Upper lobe of left lung (tissue), 6 donors: ENCODE data around the gene ZMYND8. TPM values are rescaled to one million over a fixed set of nuclear protein-coding genes. Genes with fewer than 3 reads are reported as not detected.

Source experiments
- ATAC-seq, 2 donors: fragments of 200-7000 bp; cut with Tn5 transposase; one replicate each; pipeline ENCODE4 v1.9.1; 2022; ENCODE audit warnings: mild to moderate bottlenecking in 2 of 2, moderate library complexity in 2 of 2; ENCODE audit not compliant: low FRiP score in 2 of 2
- DNase-seq, 2 donors: peaks; one replicate each; pipeline ENCODE4 v3.0.0-alpha.2; 2019 to 2020
- H3K27ac ChIP-seq, 4 donors: fragments of 200-600 bp; sonication (generic); one replicate each; pipeline ENCODE4 v1.5.1; 2016 to 2019
- H3K27me3 ChIP-seq, 4 donors: fragments of 200-600 bp; sonication (generic); one replicate each; pipeline ENCODE4 v1.5.1; 2017 to 2019
- H3K36me3 ChIP-seq, 4 donors: fragments of 200-600 bp; sonication (generic); one replicate each; pipeline ENCODE4 v1.5.1; 2016 to 2019
- H3K4me1 ChIP-seq, 4 donors: fragments of 200-600 bp; sonication (generic); one replicate each; pipeline ENCODE4 v1.5.1; 2018 to 2019
- H3K4me3 ChIP-seq, 4 donors: fragments of 200-600 bp; sonication (generic); one replicate each; pipeline ENCODE4 v1.5.1; 2017 to 2019; ENCODE audit warnings: mild to moderate bottlenecking in 2 of 4, moderate library complexity in 1 of 4
- H3K9me3 ChIP-seq, 4 donors: fragments of 200-600 bp; sonication (generic); one replicate each; pipeline ENCODE4 v1.5.1; 2018 to 2019
- CTCF ChIP-seq, 6 experiments: fragments of 450-650 bp in 4 of 6; fragments of 200-600 bp in 2 of 6; sonication (generic) in 2 of 6; IDR thresholded peaks; one replicate each; pipeline ENCODE4 v1.5.1; 2016 to 2019; ENCODE audit warnings: antibody characterized with exemption in 6 of 6
- EP300 ChIP-seq, 4 donors: sonication (generic); formaldehyde crosslinking; IDR thresholded peaks; one replicate each; pipeline ENCODE4 v1.5.1; 2017; ENCODE audit warnings: antibody characterized with exemption in 4 of 4, control low read depth in 2 of 4
- POLR2A ChIP-seq, 4 donors: fragments of 450-650 bp; IDR thresholded peaks; one replicate each; pipeline ENCODE4 v1.5.1; 2016 to 2017; ENCODE audit warnings: antibody characterized with exemption in 4 of 4, mild to moderate bottlenecking in 2 of 4
- POLR2AphosphoS5 ChIP-seq, 2 donors: sonication (generic); formaldehyde crosslinking; IDR thresholded peaks; one replicate each; pipeline ENCODE4 v1.5.1; 2017; ENCODE audit warnings: antibody characterized with exemption in 2 of 2
- WGBS, 2 donors: methylation state at CpG; one replicate each; pipeline ENCODE4 v1.1.5; 2017 to 2018; 5-methylcytosine and 5-hydroxymethylcytosine counted together
- total RNA-seq, 6 donors: library from RNA; depleted of rRNA in 4 of 6; stranded (reverse); fragments of >200 nt in 4 of 6; gene quantifications; one replicate each; pipeline versions ENCODE4 v1.1.0 to v1.2.1, GENCODE V29; 2016 to 2021
- donor health status: DM: no; HTN: no; CAD: no; lungs with moderate emphysema.
- donor health status: DM: no; HTN: yes; CAD: no; lungs with severe emphysema.

The ZMYND8 gene
- total RNA-seq, 6 donors from 2014 or later, result 24.6 to 120 (median 51.8) TPM

DNA sequence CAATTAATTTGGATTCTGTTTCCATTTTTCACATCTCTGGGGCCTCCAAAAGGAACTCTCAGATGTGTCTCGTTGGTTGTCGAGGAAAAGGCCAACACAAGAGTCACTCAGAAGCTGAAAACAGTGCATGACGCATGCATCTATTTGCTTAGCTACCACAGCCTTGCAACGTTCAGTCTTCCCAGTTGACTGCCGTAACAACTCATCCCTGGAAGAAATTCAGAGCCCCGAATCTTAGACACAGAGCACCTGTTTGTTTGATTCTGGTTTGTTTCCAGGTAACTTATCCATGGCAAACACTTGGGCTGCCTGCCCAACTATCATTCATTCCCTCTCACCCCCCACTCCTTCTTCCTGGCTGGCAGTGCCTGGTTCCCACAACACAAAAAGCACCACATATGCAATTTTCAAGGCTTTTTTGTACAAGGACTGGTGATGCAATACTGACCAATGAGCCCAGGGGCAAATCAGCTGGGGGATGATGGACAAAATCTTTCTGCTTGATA is 60.5 kb downstream of the ZMYND8 start:
- Histone ChIP-seq H3K27ac (peak overlapping the region in 3 of 4 donors; percentile 33 to 46 (median 44)), H3K4me1 (peaks cover 0 to 7% (median 5%) of the 10 kb centered on the region in 4 donors), H3K27me3 (no peaks in the 10 kb centered on the region), H3K9me3 (no peaks in the 10 kb centered on the region), H3K36me3 (peaks cover 13 to 73% (median 45%) of the 10 kb centered on the region in 4 donors), H3K4me3 (no peak overlapping the region)
- TF ChIP-seq EP300 (IDR thresholded peaks at IDR 0.05) (peak in 1 of 4 donors; percentile 5), POLR2A (IDR thresholded peaks at IDR 0.05) (no peak), POLR2AphosphoS5 (IDR thresholded peaks at IDR 0.05) (peak in 1 of 2 donors; percentile 22)
- DNase-seq (peak in 1 of 2 donors; percentile 69), ATAC-seq (peak; percentile 14 to 83)
- 59 to 68% methylated on average over 6 of the region's 6 CpGs for WGBS, 2 donors

DNA sequence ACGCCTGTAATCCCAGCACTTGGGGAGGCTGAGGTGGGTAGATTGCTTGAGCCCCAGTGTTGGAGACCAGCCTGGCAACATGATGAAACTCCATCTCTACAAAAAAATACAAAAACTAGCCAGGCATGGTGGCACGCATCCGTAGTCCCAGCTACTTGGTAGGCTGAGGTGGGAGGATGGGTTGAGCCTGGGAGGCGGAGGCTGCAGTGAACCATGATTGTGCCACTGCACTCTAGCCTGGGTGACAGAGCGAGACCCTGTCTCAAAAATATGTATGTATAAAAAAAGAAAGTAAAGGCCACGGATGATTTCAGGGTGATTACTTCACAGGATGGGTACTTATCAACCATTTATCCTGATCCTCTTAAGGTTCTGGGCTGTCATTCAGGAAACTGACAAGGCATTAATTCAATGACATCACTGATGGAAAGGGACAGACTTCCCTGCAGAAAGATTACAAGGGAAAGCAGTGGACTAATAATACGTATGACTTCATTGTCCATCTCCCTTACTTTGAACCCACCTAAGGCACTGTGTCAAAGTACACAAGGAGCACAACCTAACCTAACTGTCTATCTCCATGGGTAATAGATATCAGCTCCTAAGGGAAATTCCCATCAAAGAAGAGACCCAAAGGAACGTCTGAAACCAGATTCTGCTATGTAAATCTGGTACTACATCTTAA is 61.2 kb downstream of the ZMYND8 start:
- Histone ChIP-seq H3K4me3 (no peak overlapping the region), H3K9me3 (no peaks in the 10 kb centered on the region), H3K27me3 (no peaks in the 10 kb centered on the region), H3K36me3 (peaks cover 13 to 79% (median 49%) of the 10 kb centered on the region in 4 donors), H3K27ac (peak overlapping the region in 3 of 4 donors; percentile 33 to 46 (median 35)), H3K4me1 (peaks cover 0 to 7% (median 5%) of the 10 kb centered on the region in 4 donors)
- WGBS, 2 donors, result 89 to 91% methylated on average over 8 of the region's 8 CpGs
- no peak for TF ChIP-seq POLR2A (IDR thresholded peaks at IDR 0.05)
- TF ChIP-seq POLR2AphosphoS5 (IDR thresholded peaks at IDR 0.05), result no peak
- TF ChIP-seq EP300 (IDR thresholded peaks at IDR 0.05), result no peak
- TF ChIP-seq CTCF (IDR thresholded peaks at IDR 0.05), result no peak
- DNase-seq (no peak), ATAC-seq (no peak)

DNA sequence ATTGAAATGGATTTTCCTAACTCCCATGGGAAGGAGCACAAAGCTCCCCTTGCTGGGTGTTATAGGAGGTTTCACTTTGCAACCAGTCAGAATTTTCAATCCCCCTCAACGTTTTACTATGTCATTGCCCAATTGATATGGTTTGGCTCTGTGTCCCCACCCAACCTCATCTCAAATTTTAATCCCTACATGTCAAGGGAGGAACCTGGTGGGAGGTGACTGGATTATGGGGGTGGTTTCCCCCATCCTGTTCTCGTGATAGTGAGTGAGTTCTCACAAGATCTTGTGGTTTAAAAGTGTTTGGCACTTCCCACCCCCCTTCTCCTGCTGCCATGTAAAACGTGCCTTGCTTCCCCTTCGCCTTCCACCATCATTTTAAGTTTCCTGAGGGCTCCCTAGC is 62.9 kb downstream of the ZMYND8 start:
- Histone ChIP-seq H3K4me1 (peaks cover 0 to 7% (median 5%) of the 10 kb centered on the region in 4 donors), H3K27me3 (no peaks in the 10 kb centered on the region), H3K9me3 (no peaks in the 10 kb centered on the region), H3K36me3 (peaks cover 20 to 92% (median 55%) of the 10 kb centered on the region in 4 donors), H3K27ac (peak overlapping the region in 1 of 4 donors; percentile 30), H3K4me3 (no peak overlapping the region)
- 53 to 70% methylated on average over 4 of the region's 4 CpGs for WGBS, 2 donors
- no peak for DNase-seq
- TF ChIP-seq POLR2AphosphoS5 (IDR thresholded peaks at IDR 0.05), result no peak
- no peak for TF ChIP-seq POLR2A (IDR thresholded peaks at IDR 0.05)
- no peak for TF ChIP-seq CTCF (IDR thresholded peaks at IDR 0.05)
- TF ChIP-seq EP300 (IDR thresholded peaks at IDR 0.05), result no peak
- no peak for ATAC-seq

DNA sequence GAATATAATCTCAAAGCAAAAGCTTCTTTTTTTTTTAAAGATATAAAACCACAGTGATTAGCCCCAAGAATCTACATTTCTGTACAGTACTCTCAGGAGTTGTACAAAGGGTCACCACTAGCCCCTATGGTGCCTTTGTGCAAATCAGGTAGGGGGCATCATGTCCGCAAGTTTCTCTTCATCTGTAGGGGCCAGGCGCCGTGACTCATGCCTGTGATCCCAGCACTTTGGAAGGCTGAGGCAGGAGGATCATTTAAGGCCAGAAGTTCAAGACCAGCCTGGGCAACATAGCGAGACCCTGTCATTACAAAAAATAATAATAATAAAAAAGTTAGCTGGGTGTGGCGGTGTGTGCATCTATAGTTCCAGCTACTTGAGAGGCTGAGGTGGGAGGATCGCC is 63.9 kb downstream of the ZMYND8 start:
- no peaks in the 10 kb centered on the region for H3K9me3 ChIP-seq
- no peaks in the 10 kb centered on the region for H3K27me3 ChIP-seq
- TF ChIP-seq CTCF (IDR thresholded peaks at IDR 0.05), result no peak
- TF ChIP-seq POLR2AphosphoS5 (IDR thresholded peaks at IDR 0.05), result no peak
- no peak for TF ChIP-seq POLR2A (IDR thresholded peaks at IDR 0.05)
- TF ChIP-seq EP300 (IDR thresholded peaks at IDR 0.05), result no peak
- DNase-seq (no peak), ATAC-seq (no peak)
- peaks cover 18 to 89% (median 47%) of the 10 kb centered on the region in 4 donors for H3K36me3 ChIP-seq
- no peak overlapping the region for H3K27ac ChIP-seq
- WGBS, 2 donors, result 92 to 98% methylated on average over 6 of the region's 6 CpGs
- H3K4me3 ChIP-seq, result no peak overlapping the region
- H3K4me1 ChIP-seq, result peaks cover 0 to 7% (median 5%) of the 10 kb centered on the region in 4 donors

GRCh38 chr20:47290666-47291430 is 65.7 kb downstream of the ZMYND8 start:
- Histone ChIP-seq H3K27me3 (no peaks in the 10 kb centered on the region), H3K36me3 (peaks cover 17 to 91% (median 52%) of the 10 kb centered on the region in 4 donors), H3K9me3 (no peaks in the 10 kb centered on the region), H3K4me3 (no peak overlapping the region), H3K27ac (no peak overlapping the region), H3K4me1 (peaks cover 0 to 7% (median 2%) of the 10 kb centered on the region in 4 donors)
- TF ChIP-seq CTCF (IDR thresholded peaks at IDR 0.05) (no peak), EP300 (IDR thresholded peaks at IDR 0.05) (no peak), POLR2AphosphoS5 (IDR thresholded peaks at IDR 0.05) (no peak), POLR2A (IDR thresholded peaks at IDR 0.05) (no peak)
- ATAC-seq (no peak), DNase-seq (no peak)
- WGBS, 2 donors, result 95 to 99% methylated on average over 11 of the region's 11 CpGs
